DMS53 treated with DMSO at 0.1 percent for 48 hours (cell line): Measurements from ENCODE around the gene TMEM238.
A peak's percentile ranks its signal among the peaks of the same experiment; 100 is the strongest.
"Not testable (repeated sequence)": the region's sequence is repeated elsewhere in the genome, so short reads cannot be mapped to it uniquely, and the experiment has no call there.

Experiments
- DNase-seq: peaks from one replicate; lab custom pipeline; 2025; ENCODE audit not compliant: unreplicated experiment; lab: John Stamatoyannopoulos, UW

Gene TMEM238

DNA sequence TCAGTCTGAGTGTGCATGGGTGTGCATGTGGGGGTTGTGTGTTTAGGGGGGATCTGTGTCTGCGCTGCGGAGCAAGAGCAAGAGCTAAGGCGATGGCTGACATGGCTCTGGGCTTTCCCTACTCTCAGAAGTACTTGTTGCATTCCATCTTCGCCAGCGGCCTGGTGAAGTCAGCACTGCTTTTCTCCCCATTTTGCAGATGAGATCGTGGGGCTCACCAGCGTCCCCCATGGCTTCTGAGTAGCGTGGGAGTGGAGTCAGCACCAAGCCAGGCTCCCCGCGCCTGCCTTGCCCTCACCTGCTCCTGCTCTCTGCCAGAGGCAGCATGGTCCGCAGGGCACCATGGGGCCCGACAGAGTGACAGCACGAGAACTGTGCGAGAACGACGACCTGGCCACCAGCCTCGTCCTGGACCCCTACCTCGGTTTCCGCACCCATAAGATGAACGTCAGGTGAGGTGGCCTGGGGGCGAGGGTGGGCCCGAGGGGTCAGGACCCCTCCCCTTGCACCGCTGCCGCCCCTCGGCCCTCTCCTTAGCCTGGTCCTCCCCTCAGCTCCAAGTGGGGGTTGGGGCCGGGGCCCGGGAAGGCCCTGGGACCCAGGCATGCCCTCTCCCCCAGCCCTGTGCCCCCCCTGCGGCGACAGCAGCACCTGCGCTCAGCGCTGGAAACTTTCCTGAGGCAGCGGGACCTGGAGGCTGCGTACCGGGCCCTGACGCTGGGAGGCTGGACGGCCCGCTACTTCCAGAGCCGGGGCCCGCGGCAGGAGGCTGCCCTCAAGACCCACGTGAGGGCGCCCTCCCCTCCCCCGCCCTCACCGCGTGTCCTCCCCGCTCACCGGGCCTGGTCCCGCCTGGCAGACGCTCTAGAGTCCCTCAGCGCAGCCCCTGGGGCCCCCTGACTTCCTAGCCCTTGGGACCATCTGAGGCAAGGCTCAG, 42.2 kb downstream of the TMEM238 start:
- no peak for DNase-seq

DNA sequence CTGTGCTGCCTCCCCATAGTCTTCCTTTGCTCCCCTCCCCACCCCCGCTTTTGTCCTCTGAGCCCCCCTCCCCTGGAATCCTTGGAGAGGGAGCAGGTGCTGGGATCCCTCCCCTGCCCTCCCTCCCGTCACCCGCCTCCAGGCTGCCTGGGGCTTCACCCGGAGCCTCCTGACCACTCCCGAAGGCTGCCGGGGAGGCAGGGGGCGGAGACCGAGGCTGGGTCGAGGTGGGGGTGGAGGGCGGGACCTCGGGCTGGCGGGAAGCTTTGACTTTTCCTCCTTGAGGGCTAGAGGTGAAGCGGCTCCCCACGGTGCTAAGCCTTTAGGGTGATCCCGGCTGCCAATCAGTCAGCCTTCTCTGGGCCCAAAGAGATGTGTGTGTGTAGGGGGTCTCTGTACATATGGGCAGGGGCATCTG, 42.9 kb downstream of the TMEM238 start:
- peak; percentile 40 for DNase-seq

DNA sequence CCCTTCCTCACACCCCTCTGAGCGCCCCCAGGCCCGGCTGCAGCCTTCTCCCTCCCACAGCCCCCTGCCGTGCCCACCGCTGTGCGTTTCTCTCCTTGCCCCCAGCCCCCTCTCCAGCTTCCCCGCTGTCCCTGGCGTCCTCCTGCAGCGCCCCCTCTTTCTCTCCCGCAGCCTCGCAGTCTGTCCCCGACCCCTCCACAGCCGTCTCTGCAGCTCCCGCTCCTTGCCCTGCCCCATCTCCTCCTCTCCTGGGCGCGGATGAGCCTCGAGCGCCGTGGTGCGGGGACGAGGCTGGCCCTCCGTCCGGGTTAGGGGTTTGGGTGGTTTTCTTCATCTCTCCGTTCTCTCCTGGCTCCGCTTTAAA, 43.3 kb downstream of the TMEM238 start:
- peak; percentile 31 for DNase-seq

DNA sequence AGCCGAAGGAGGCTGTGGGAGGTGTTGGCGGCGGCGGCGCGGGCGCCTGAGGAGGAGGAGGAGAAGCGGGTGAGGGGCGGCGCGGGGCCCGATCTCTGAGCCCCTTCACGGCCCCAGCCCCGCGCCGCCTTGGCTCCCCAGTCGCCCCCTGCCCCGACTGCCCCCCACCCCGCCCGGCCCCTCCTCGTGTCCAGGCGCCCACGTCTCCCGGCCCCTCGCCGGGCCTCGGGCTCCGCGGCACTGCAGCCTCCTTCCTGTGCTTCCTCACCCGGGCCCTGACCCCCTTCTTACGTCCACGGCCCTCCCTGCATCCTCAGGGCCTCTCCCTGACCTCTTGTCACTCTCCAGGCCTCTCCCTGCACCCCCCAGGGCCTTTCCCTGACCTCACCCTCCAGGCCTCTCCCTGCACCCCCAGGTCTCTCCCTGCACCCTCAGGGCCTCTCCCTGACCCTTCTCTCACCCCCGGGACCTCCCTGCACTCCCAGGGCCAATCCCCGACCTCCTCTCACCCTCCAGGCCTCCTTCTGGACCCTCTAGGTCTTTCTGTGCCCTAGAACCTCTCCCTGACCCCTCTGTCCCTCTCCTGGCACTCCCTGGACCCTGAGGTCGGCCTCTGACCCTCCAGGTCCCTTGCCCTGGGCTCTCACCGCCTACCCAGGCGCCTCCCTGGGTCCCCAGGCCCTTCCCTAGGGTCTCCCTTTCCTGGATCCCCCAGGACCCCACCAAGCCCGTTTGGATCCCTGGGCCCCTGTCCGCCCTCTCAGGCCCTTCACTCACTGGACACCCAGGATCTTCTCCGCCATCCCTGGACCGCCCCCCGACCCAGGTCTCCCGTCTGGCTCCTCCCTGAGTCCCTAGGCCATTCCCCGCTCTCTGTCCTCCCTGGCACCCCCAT, 44.0 kb downstream of the TMEM238 start:
- DNase-seq = no peak

DNA sequence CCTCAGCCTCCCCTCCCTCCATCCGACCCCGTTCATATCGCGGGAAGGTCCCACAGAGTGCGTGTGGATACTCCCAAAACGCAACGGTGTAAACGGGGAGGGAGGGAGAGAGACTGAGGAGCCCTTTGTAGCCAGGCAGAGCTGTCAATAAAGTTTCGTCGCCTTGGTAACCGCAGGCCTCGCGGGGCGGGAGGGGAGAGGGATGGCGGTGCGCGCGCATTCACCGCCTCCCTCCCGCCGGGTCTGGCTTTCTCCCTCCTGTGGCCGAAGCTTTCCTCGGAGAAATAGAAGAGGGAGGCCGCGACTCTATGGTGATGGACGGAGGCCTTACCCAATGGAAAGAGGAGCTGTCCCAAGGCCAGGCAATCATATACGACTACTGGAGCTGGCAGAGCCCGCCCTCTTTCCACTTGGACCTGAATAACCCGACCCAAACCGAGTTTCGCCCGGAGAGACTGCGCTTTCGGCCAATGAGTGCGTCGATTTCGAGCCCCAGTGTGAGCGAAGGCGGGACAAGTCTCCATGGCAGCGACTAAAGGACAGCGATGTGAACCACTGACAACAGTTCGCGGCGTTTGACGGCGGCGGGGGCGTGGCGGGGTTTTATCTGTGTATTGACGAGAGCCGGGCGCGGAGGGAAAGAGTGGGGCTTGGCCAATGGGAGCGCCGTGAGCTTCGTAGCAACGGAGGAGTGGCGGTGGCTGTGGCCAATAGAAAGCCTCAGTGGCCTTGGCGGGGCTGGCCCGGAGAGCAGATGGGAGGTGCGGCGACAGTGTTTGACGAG, 44.8 kb downstream of the TMEM238 start, which contains the start of gene KMT5C:
TSS of gene KMT5C (plus strand) at position 772 of the 784 bp plus-strand sequence. CDS start 2,061 bp downstream, outside the sequence.
- peak; percentile 100 for DNase-seq

DNA sequence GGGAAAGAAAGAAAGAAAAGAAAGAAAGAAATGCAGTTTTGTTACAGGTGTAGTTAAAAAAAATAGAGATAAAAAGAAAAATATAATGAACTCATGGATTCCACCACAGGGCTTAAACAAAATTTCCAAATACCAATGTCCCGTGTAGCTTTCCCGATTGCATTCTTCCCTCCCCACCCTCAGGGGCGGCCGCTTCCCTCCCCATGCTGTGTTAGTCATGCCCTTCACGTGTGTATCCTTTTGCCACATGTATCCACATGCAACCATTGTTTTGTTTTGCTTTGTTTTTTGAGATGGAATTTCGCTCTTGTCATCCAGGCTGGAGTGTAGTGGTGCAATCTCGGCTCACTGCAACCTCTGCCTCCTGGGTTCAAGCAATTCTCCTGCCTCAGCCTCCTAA, 48.0 kb downstream of the TMEM238 start:
- no peak for DNase-seq

DNA sequence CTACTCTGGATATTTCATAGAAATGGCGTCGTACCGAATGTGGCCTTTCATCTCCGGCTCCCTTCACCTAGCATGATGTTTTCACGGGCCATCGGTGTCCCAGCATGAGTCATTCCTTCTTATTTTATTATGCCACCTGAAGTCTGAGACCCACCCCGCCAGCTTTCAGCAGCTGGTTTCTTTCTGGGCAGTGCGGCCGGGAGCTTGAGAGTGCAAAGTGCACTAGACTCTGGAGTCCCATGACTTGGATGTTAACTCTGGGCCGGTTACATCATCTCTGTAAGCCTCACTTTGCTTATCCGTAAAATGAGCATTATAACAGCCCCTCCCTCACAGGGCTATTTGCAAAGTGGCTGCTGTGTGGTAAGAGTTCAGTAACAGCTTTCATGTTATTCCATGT, 50.2 kb downstream of the TMEM238 start:
- peak; percentile 79 for DNase-seq

DNA sequence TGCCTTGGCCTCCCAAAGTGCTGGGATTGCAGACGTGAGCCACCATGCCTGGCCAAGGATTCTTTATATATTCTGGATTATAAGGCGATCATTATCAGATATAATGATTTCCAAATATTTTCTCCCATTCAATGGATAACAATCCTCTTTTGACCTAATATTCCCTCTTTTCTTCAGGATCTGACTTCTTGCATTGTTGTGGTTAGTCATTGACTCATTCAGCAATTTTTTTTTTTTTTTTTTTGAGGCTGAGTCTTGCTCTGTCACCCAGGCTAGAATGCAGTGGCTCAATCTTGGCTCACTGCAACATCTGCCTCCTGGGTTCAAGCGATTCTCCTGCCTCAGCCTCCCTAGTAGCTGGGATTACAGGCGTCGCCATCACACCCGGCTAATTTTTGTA, 54.3 kb downstream of the TMEM238 start:
- DNase-seq = not testable (repeated sequence)
